Measurements from ENCODE around the gene BRPF3.
"Not testable (repeated sequence)": the region's sequence is repeated elsewhere in the genome, so short reads cannot be mapped to it uniquely, and the experiment has no call there.

Gene BRPF3

GRCh38 chr6:36200998-36201596 is 4.6 kb downstream of the BRPF3 start:
- no peak for DNase-seq

- no peak for DNase-seq
Measured at GRCh38 chr6:36201612-36202011, 5.1 kb downstream of the BRPF3 start.

GRCh38 chr6:36202101-36202500 is 5.6 kb downstream of the BRPF3 start:
- DNase-seq = no peak

GRCh38 chr6:36204068-36204753 is 7.7 kb downstream of the BRPF3 start:
- DNase-seq = peak; percentile 22

- no peak for DNase-seq
Measured at GRCh38 chr6:36207155-36207554, 10.6 kb downstream of the BRPF3 start.

- DNase-seq = no peak
Measured at GRCh38 chr6:36209606-36210005, 13.1 kb downstream of the BRPF3 start.

GRCh38 chr6:36210182-36210581 is 13.6 kb downstream of the BRPF3 start:
- no peak for DNase-seq

GRCh38 chr6:36210886-36211595 is 14.5 kb downstream of the BRPF3 start:
- no peak for DNase-seq

GRCh38 chr6:36216559-36216958 is 20.0 kb downstream of the BRPF3 start:
- no peak for DNase-seq

GRCh38 chr6:36217188-36217587 is 20.6 kb downstream of the BRPF3 start:
- DNase-seq = peak; percentile 70

GRCh38 chr6:36217946-36218345 is 21.4 kb downstream of the BRPF3 start:
- DNase-seq = no peak

GRCh38 chr6:36218516-36218915 is 22.0 kb downstream of the BRPF3 start:
- DNase-seq = not testable (repeated sequence)

- DNase-seq = no peak
Measured at GRCh38 chr6:36219081-36219480, 22.5 kb downstream of the BRPF3 start.

- DNase-seq = no peak
Measured at GRCh38 chr6:36220226-36220625, 23.7 kb downstream of the BRPF3 start.

- no peak for DNase-seq
Measured at GRCh38 chr6:36221674-36222073, 25.1 kb downstream of the BRPF3 start.

GRCh38 chr6:36222924-36223323 is 26.4 kb downstream of the BRPF3 start:
- no peak for DNase-seq

GRCh38 chr6:36223706-36224105 is 27.2 kb downstream of the BRPF3 start:
- no peak for DNase-seq

GRCh38 chr6:36224918-36225461 is 28.4 kb downstream of the BRPF3 start:
- DNase-seq = peak; percentile 64

GRCh38 chr6:36226438-36227047 is 30.0 kb downstream of the BRPF3 start:
- DNase-seq = peak; percentile 62

GRCh38 chr6:36227379-36228228 is 31.1 kb downstream of the BRPF3 start:
- DNase-seq = peak; percentile 46

- DNase-seq = peak; percentile 89
Measured at GRCh38 chr6:36229223-36229622, 32.7 kb downstream of the BRPF3 start.

- DNase-seq = no peak
Measured at GRCh38 chr6:36230371-36230770, 33.8 kb downstream of the BRPF3 start.
